NCI-H748 (cell line): ENCODE measurements around the gene NEK4.
"Not testable (repeated sequence)": the region's sequence is repeated elsewhere in the genome, so short reads cannot be mapped to it uniquely, and the experiment has no call there.

Source experiments
- DNase-seq: peaks from one replicate; lab custom pipeline; 2025; ENCODE audit not compliant: unreplicated experiment; lab: John Stamatoyannopoulos, UW

NEK4 gene

DNA sequence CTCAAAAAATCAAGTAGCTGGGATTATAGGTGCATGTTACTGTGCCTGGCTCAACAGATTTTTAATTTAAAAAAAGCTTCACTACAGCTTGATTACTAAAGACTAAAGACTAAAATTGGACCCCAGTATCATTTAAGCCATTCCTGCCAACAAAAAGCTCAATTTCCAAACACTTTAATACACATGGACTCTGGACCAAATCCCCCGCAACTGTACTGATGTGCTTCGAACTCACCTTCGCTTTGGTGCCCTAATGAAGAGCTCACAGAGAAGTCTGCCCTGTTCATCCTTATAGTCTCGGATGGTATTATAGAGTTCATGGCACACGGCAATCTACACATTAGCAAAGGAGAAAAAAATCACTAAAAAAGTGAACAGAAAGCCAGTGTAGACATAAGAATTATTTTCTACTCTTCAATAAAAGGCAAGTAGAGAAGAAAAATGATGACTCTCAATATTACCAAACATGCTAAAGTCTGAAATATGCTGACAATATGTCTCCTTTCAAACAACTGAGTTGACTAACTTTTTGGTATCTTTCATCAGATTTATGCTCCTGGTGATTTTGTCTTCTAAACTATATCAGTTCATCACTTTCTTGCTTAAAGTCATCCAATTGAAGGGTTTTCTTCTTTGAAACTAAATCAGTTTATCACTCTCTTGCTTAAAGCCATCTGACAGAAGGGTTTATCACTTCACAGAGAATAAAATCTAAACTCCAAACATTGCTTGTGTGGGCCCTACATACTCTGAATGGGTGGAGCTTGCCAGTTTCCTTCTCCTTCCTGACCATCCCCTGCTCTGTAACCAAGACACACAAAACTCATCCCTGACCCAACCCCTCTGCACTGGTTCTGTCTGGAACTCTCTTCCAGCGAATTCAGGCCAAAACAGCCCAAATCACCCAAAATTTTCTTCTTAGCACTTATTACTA is 92.2 kb downstream of the NEK4 start:
- DNase-seq: no peak

DNA sequence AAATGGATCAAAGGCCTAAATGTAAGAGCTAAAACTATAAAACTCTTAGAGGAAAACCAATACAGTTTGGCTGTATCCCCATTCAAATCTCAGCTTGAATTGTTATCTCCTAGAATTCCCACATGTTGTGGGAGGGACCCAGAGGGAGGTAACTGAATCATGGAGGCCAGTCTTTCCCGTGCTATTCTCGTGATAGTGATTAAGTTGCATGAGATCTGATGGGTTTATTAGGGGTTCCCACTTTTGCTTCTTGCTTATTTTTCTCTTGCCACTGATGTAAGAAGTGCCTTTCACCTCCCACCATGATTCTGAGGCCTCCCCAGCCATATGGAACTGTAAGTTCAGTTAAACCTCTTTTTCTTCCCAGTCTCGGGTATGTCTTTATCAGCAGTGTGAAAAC is 94.5 kb downstream of the NEK4 start:
- DNase-seq: not testable (repeated sequence)

DNA sequence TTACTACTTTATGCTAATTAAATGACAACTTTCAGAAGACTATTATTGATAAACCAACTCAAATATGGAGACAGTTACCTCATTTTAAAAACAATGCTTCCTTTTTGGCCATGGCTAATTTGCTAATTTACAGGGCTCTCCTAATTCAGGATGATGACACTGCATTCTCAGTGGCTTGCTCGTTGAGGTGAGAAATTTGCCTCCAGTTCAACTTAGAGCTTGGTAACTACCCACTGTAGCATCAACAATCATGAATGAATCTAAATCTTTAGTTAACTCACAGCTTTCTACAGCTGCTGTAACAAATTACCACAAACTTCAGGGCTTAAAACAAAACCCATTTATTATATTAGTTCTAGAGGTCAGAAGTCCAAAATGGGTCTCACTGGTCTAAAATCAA is 99.1 kb downstream of the NEK4 start:
- no peak for DNase-seq

DNA sequence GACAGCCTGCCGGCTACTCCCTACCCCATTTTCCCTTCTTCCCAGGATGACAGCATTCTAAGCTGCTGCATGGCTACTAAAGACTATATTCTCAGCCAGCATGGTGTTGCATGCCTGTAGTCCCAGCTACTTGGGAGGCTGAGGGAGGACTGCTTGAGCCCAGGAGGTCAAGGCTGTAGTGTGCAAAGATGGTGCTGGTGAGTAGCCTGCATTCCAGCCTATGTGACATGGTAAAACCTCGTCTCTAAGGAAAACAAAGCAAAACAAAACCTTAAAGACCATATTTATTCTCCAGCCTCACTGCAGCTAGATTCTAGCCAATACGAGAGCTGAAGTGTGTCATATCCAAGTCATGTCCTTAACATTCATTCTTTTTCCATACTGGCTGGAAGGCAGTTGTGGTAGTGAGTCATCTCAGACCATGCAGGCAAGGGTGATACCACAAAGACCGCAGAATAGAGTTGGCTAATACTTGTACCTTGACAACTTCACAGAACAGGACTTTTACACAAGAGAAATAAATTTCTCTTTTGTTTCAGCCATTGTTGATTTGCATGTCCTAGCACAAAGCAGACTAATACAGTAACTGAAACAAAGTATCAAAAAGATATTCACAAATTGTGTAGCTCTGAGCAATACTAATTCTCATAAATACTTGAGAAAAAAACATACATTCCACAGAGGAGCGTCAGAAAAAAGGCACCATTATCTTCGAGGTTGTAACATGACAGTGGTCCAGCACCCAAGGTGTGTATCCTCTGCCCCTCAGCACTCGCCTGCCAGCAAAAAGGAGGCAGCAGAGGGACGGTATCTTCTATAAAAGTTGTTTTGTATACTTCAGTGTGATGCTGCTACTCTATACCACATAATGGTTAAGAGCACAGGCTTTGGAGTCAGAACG is 99.9 kb downstream of the NEK4 start:
- no peak for DNase-seq

DNA sequence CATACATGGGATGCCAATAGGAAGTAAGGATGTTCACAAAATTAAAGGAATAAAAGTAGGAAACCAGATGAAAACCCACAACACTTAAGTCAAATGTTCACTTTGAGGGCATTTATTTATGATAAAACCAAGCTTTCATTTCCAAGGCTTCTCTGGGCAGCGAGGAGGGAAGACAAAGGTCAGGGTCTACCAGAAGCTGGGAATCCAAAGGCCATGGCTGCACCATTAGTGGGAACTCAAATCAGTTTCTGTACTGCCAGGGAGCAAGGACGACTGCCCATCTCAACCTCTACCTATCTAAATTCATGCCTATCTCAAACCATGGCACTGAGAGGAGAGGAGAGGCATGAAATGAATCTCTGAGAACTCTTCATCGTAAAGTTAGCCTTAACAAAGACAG is 107.6 kb downstream of the NEK4 start:
- no peak for DNase-seq

DNA sequence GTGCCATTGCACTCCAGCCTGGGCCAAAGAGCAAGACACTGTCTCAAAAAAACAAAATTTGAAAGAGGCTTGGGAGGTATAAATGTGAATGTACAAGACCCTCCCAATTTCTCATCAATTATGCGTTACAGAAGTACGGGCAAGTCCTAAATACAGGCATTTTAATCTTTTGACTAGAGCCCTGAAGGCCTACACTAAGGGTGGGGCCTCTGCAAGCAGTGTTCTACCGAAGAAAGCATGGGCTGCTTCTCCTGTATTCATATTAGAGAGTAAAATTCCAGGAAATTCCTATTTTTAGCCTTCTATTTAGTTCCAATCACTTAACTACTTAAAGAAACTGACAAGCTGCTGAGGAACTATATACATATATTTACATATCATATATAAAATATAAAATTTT is 110.7 kb downstream of the NEK4 start:
- DNase-seq: no peak
